KOPT-K1 (cell line): ENCODE data around the gene RPP25.
A peak's percentile ranks its signal among the peaks of the same experiment; 100 is the strongest.

Experiments
- H3K27ac ChIP-seq: fragments of 200-600 bp; sonication (generic); 2 replicates; pipeline ENCODE4 v1.5.1; 2016; ENCODE audit warnings: antibody characterized with exemption, mild to moderate bottlenecking, low read depth, low read length; ENCODE audit not compliant: poor library complexity, severe bottlenecking
- H3K36me3 ChIP-seq: fragments of 200-600 bp; sonication (generic); 2 replicates; pipeline ENCODE4 v1.5.1; 2017; ENCODE audit warnings: antibody characterized with exemption, mild to moderate bottlenecking, low read length, moderate library complexity; ENCODE audit not compliant: insufficient read depth
- H3K9me3 ChIP-seq: fragments of 200-600 bp; sonication (generic); 2 replicates; pipeline ENCODE4 v1.5.1; 2017; ENCODE audit warnings: antibody characterized with exemption, low read length, mild to moderate bottlenecking; ENCODE audit not compliant: insufficient read depth, poor library complexity, severe bottlenecking

Gene RPP25

DNA sequence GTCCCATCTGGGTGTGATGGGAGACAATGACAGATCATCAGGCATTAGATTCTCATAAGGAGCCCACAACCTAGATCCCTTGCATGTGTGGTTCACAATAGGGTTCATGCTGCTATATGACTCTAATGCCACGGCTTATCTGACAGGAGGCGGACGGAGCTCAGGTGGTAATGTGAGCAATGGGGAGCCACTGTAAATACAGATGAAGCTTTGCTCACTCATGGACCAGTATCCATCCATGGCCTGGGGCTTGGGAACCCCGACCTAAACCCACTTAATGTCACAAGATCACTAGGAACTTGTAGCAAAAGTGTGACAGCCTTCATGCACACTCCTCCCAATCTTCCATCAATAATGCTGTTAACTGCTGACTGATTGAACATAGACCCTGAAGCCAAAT, 47.9 kb downstream of the RPP25 start:
- Histone ChIP-seq H3K27ac (no peak overlapping the region), H3K36me3 (peaks cover 48% of the 10 kb centered on the region), H3K9me3 (no peaks in the 10 kb centered on the region)

DNA sequence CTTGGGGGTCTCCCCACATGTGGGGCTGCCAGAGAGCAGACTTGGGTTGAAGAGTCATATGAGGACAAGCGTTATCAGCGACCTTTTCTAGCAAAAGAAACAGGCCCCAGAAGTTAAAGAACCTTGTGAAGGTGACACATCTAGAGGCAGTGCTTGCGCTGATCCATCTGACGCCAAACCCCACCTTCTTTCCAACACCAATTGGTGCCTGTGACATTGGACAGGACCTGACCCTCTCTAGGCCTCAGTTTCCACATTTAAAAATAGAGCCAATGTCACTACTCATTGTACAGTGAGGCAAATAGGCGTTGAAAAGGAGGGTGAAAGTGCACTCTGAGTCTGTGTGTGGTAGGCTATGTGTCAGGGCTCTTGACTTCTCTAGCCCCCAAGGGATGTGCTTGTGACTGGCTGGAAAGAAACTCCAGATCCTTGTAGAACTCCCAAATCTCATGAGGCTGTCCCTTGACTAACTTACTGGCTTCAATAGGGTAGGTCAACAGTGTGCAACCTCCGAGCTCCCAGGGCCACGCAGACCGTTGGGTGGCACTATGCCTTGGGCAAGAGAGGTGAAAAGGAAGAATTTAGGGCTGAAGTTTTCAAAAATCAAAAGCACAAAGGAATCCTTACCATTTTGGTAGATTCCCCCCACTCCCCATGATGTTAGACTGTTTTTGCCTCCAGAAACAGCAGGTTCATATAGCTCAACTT, 49.3 kb downstream of the RPP25 start:
- Histone ChIP-seq H3K36me3 (peaks cover 48% of the 10 kb centered on the region), H3K9me3 (no peaks in the 10 kb centered on the region), H3K27ac (peak overlapping the region; percentile 73)

DNA sequence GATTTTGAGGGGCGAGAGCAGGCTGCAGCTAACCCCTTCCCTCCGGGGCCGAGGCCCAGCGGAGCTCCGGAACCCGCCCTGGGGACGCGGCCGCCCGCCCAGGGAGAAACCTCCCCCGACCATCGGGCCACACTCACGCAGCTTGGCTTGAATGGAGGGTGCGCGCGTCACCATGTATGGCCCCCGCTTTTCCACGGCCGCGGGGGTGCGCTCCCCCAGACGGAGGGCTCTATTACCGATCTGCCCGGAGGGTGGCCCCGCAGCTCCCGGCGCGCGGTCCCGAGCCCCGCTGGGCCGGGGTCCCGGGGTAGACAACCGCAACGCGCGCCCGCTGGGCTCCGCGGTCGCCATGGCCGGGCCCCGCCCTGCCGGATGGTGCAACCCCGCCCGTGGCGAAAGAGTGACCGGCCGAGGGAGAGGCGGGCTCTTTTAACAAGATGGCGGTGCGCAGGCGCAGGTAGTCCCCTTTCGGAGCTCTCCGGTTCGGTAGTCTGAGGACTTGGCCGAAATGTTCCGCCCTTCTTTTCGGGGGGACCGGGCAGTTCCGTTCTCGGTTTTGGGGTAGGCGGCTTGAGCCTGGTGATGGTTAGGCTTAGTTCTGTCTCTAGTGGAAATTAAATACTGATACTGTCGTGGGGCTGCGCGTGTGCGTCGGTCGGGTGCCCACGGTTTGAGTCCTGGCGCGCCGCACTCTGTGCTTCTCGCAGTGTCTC, 50.0 kb downstream of the RPP25 start, which contains the start of gene FAM219B:
TSS of gene FAM219B (minus strand) at position 402 of the 713 bp plus-strand sequence. CDS start at position 351, 51 bp downstream.
- Histone ChIP-seq H3K36me3 (peaks cover 48% of the 10 kb centered on the region), H3K27ac (peak within 1 kb of the TSS; percentile 73)

DNA sequence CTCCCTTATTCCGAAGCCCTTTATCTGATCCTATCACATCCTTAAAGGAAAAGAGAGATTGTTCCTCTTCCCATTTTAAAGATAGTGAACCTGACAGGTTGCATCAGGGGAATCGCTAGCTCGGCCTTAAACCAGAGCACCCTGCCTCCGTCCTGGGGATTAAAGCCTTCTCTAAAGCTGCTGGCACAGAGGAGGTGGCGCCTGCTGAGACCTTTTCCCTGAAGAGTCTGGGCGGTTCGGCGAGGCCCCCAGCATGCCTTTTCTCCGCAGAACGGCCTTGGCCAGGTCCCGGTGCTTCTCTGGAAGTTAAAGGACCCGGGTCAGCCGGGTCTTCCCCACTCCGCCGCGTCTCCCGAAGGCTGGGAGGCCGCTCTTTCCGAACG, 50.5 kb downstream of the RPP25 start:
- peaks cover 47% of the 10 kb centered on the region for H3K36me3 ChIP-seq
- peak overlapping the region; percentile 73 for H3K27ac ChIP-seq
- no peaks in the 10 kb centered on the region for H3K9me3 ChIP-seq

More for the DNA sequence above, 50.0 kb downstream of the RPP25 start, which contains the start of gene FAM219B:
- no peaks in the 10 kb centered on the region for H3K9me3 ChIP-seq
